ENCODE measurements around the gene SERPINB2.

Gene SERPINB2

GRCh38 chr18:63871836-63872235 is 15.7 kb upstream of the SERPINB2 start:
- Histone ChIP-seq H4K20me1 (ENCODE audit: insufficient read depth, low read length, poor library complexity, severe bottlenecking) (no peaks in the 10 kb centered on the region), H3F3A (ENCODE audit: low read depth) (no peaks in the 10 kb centered on the region), H3K4me2 (ENCODE audit: low read depth, low read length, poor library complexity, severe bottlenecking) (no peak overlapping the region), H3K4me1 (ENCODE audit: insufficient read depth, low read length, poor library complexity, severe bottlenecking) (no peaks in the 10 kb centered on the region), H3K27me3 (ENCODE audit: insufficient read depth, low read length, poor library complexity, severe bottlenecking) (no peaks in the 10 kb centered on the region), H2AFZ (ENCODE audit: low read length) (no peak overlapping the region), H3K9ac (ENCODE audit: low read depth, low read length, poor library complexity, severe bottlenecking) (no peak overlapping the region), H3K79me2 (ENCODE audit: insufficient read depth, low read length) (no peaks in the 10 kb centered on the region), H3K36me3 (ENCODE audit: insufficient read depth, low read length) (no peaks in the 10 kb centered on the region), H3K4me3 (ENCODE audit: low read length, poor library complexity, severe bottlenecking) (no peak overlapping the region), H3K9me3 (ENCODE audit: insufficient read depth, low read depth, low read length) (no peaks in the 10 kb centered on the region), H3K9me2 (replicated peaks; ENCODE audit: low read depth, low read length) (no peaks in the 10 kb centered on the region)
- TF ChIP-seq EZH2phosphoT487 (IDR thresholded peaks at IDR 0.05; ENCODE audit: borderline replicate concordance) (no peak), CTCF (conservative IDR thresholded peaks at IDR 0.05; ENCODE audit: low read length) (no peak)

GRCh38 chr18:63872586-63872985 is 14.9 kb upstream of the SERPINB2 start:
- Histone ChIP-seq H3F3A (ENCODE audit: low read depth) (no peaks in the 10 kb centered on the region), H3K4me2 (ENCODE audit: low read depth, low read length, poor library complexity, severe bottlenecking) (no peak overlapping the region), H3K79me2 (ENCODE audit: insufficient read depth, low read length) (no peaks in the 10 kb centered on the region), H3K4me1 (ENCODE audit: insufficient read depth, low read length, poor library complexity, severe bottlenecking) (no peaks in the 10 kb centered on the region), H2AFZ (ENCODE audit: low read length) (no peak overlapping the region), H3K4me3 (ENCODE audit: low read length, poor library complexity, severe bottlenecking) (no peak overlapping the region), H3K9me2 (replicated peaks; ENCODE audit: low read depth, low read length) (no peaks in the 10 kb centered on the region), H3K9me3 (ENCODE audit: insufficient read depth, low read depth, low read length) (no peaks in the 10 kb centered on the region), H3K36me3 (ENCODE audit: insufficient read depth, low read length) (no peaks in the 10 kb centered on the region), H3K27me3 (ENCODE audit: insufficient read depth, low read length, poor library complexity, severe bottlenecking) (no peaks in the 10 kb centered on the region), H3K9ac (ENCODE audit: low read depth, low read length, poor library complexity, severe bottlenecking) (no peak overlapping the region), H4K20me1 (ENCODE audit: insufficient read depth, low read length, poor library complexity, severe bottlenecking) (no peaks in the 10 kb centered on the region)
- TF ChIP-seq EZH2phosphoT487 (IDR thresholded peaks at IDR 0.05; ENCODE audit: borderline replicate concordance), result no peak
- no peak for TF ChIP-seq CTCF (conservative IDR thresholded peaks at IDR 0.05; ENCODE audit: low read length)

GRCh38 chr18:63878343-63878742 is 9.2 kb upstream of the SERPINB2 start:
- Histone ChIP-seq H3K9me2 (replicated peaks; ENCODE audit: low read depth, low read length) (no peaks in the 10 kb centered on the region), H3K9me3 (ENCODE audit: insufficient read depth, low read depth, low read length) (no peaks in the 10 kb centered on the region), H3K4me3 (ENCODE audit: low read length, poor library complexity, severe bottlenecking) (no peak overlapping the region), H4K20me1 (ENCODE audit: insufficient read depth, low read length, poor library complexity, severe bottlenecking) (no peaks in the 10 kb centered on the region), H3K79me2 (ENCODE audit: insufficient read depth, low read length) (no peaks in the 10 kb centered on the region), H3F3A (ENCODE audit: low read depth) (no peaks in the 10 kb centered on the region), H3K4me1 (ENCODE audit: insufficient read depth, low read length, poor library complexity, severe bottlenecking) (no peaks in the 10 kb centered on the region), H3K4me2 (ENCODE audit: low read depth, low read length, poor library complexity, severe bottlenecking) (no peak overlapping the region), H3K27me3 (ENCODE audit: insufficient read depth, low read length, poor library complexity, severe bottlenecking) (no peaks in the 10 kb centered on the region), H2AFZ (ENCODE audit: low read length) (no peak overlapping the region), H3K9ac (ENCODE audit: low read depth, low read length, poor library complexity, severe bottlenecking) (no peak overlapping the region), H3K36me3 (ENCODE audit: insufficient read depth, low read length) (no peaks in the 10 kb centered on the region)
- no peak for TF ChIP-seq EZH2phosphoT487 (IDR thresholded peaks at IDR 0.05; ENCODE audit: borderline replicate concordance)
- TF ChIP-seq CTCF (conservative IDR thresholded peaks at IDR 0.05; ENCODE audit: low read length), result no peak

All from Loucy (cell line).